Natural killer cell treated with Interleukin-12 subunit alpha and Interleukin-12 subunit beta and Interleukin-15 and Interleukin-18, amount 100 ng/mL, for 72 hours (primary cell): Measurements from ENCODE around the gene GALNT8. TPM values are rescaled to one million over a fixed set of nuclear protein-coding genes. Genes with fewer than 3 reads are reported as not detected.

Source experiments
- ATAC-seq, 2 donors: fragments of 150-1000 bp; cut with Tn5 transposase in 1 of 2; sonication (Bioruptor Pico), chemical (Tn5 transposase) in 1 of 2; 2 replicates each; pipeline ENCODE4 v1.10.0; 2021
- DNase-seq: peaks from one replicate; pipeline ENCODE4 v3.0.0; 2022; ENCODE audit warnings: low spot score
- H3K27ac Mint-ChIP-seq, 2 donors: 1 replicate in 1 of 2; 2 replicates in 1 of 2; pipeline ENCODE4 v1.8.0; 2022; ENCODE audit warnings: mixed read lengths in 2 of 2, mild to moderate bottlenecking in 1 of 2, moderate library complexity in 1 of 2
- H3K27me3 Mint-ChIP-seq, 2 donors: 1 replicate in 1 of 2; 2 replicates in 1 of 2; pipeline ENCODE4 v1.8.0; 2022; ENCODE audit warnings: mixed read lengths in 2 of 2
- H3K36me3 Mint-ChIP-seq: one replicate; pipeline ENCODE4 v1.8.0; 2022; ENCODE audit warnings: mixed read lengths
- H3K4me1 Mint-ChIP-seq, 2 donors: 1 replicate in 1 of 2; 2 replicates in 1 of 2; pipeline ENCODE4 v1.8.0; 2022; ENCODE audit warnings: low read depth in 2 of 2, mixed read lengths in 2 of 2, mild to moderate bottlenecking in 1 of 2
- H3K4me3 Mint-ChIP-seq: one replicate; pipeline ENCODE4 v1.8.0; 2022; ENCODE audit warnings: mixed read lengths
- H3K9me3 Mint-ChIP-seq: 2 replicates; pipeline ENCODE4 v1.8.0; 2022; ENCODE audit warnings: mixed read lengths
- total RNA-seq, 2 donors: library from RNA; stranded (reverse); gene quantifications; one replicate each; pipeline ENCODE4 v1.2.3, GENCODE V29; 2022

Gene GALNT8
- total RNA-seq, 2 donors from 2014 or later: 0.50 to 1.1 TPM

GRCh38 chr12:4813741-4814140 lies 93.5 kb downstream of the GALNT8 start:
- ATAC-seq: no peak
- Mint-ChIP-seq H3K4me1 (peaks cover 17 to 18% of the 10 kb centered on the region in 2 donors), H3K27ac (no peak overlapping the region), H3K4me3 (no peak overlapping the region), H3K9me3 (no peaks in the 10 kb centered on the region), H3K27me3 (peaks cover 21 to 22% of the 10 kb centered on the region in 2 donors), H3K36me3 (no peaks in the 10 kb centered on the region)
- DNase-seq: no peak

- Mint-ChIP-seq H3K27me3 (peaks cover 17 to 19% of the 10 kb centered on the region in 2 donors), H3K27ac (no peak overlapping the region), H3K4me1 (peaks cover 14 to 15% of the 10 kb centered on the region in 2 donors), H3K36me3 (no peaks in the 10 kb centered on the region), H3K9me3 (no peaks in the 10 kb centered on the region), H3K4me3 (no peak overlapping the region)
- ATAC-seq (no peak), DNase-seq (no peak)
Observed at GRCh38 chr12:4814485-4814884, 94.3 kb downstream of the GALNT8 start.

GRCh38 chr12:4816744-4817525 lies 96.7 kb downstream of the GALNT8 start:
- DNase-seq: no peak
- Mint-ChIP-seq H3K4me1 (peaks cover 7 to 11% of the 10 kb centered on the region in 2 donors), H3K27me3 (peaks cover 4 to 5% of the 10 kb centered on the region in 2 donors), H3K36me3 (no peaks in the 10 kb centered on the region), H3K4me3 (no peak overlapping the region), H3K27ac (no peak overlapping the region), H3K9me3 (no peaks in the 10 kb centered on the region)
- ATAC-seq: no peak

GRCh38 chr12:4817880-4818279 lies 97.7 kb downstream of the GALNT8 start:
- H3K27ac Mint-ChIP-seq: no peak overlapping the region
- peaks cover 4 to 5% of the 10 kb centered on the region in 2 donors for H3K27me3 Mint-ChIP-seq
- DNase-seq: no peak
- no peak for ATAC-seq
- no peak overlapping the region for H3K4me3 Mint-ChIP-seq
- no peaks in the 10 kb centered on the region for H3K9me3 Mint-ChIP-seq
- H3K4me1 Mint-ChIP-seq: peaks cover 7 to 11% of the 10 kb centered on the region in 2 donors
- no peaks in the 10 kb centered on the region for H3K36me3 Mint-ChIP-seq

- no peak for ATAC-seq
- Mint-ChIP-seq H3K4me1 (peaks cover 11% of the 10 kb centered on the region in 2 donors), H3K9me3 (no peaks in the 10 kb centered on the region), H3K4me3 (no peak overlapping the region), H3K36me3 (no peaks in the 10 kb centered on the region), H3K27ac (peak overlapping the region in 1 of 2 donors; percentile 28), H3K27me3 (peaks cover 4 to 5% of the 10 kb centered on the region in 2 donors)
- no peak for DNase-seq
Observed at GRCh38 chr12:4819654-4820053, 99.5 kb downstream of the GALNT8 start.

GRCh38 chr12:4820971-4821370 lies 100.8 kb downstream of the GALNT8 start:
- Mint-ChIP-seq H3K4me3 (no peak overlapping the region), H3K27ac (no peak overlapping the region), H3K36me3 (no peaks in the 10 kb centered on the region), H3K4me1 (peaks cover 20 to 23% of the 10 kb centered on the region in 2 donors), H3K9me3 (no peaks in the 10 kb centered on the region), H3K27me3 (no peaks in the 10 kb centered on the region)
- ATAC-seq (no peak), DNase-seq (no peak)

Other genes with a start within 250 kb of the GALNT8 start
- gene RAD51AP1, start 181.5 kb upstream of the GALNT8 start, total RNA-seq: 10 to 100 TPM; 21.4 to 34.4 TPM
- 10 to 100 TPM; 24.0 to 30.2 TPM for gene DYRK4, start 158.2 kb upstream of the GALNT8 start, total RNA-seq
- under 1 TPM; 0.71 to 0.86 TPM for gene AKAP3, start 71.3 kb upstream of the GALNT8 start, total RNA-seq
- gene NDUFA9, start 71.3 kb upstream of the GALNT8 start, total RNA-seq: 100 to 1,000 TPM; 121 to 134 TPM
- gene KCNA1, start 189.5 kb downstream of the GALNT8 start, total RNA-seq: not detected